IPS-NIHi7 (cell line): ENCODE results near the gene ATRN.
"Not testable (repeated sequence)": the region's sequence is repeated elsewhere in the genome, so short reads cannot be mapped to it uniquely, and the experiment has no call there.

Source experiments
- DNase-seq: peaks from one replicate; pipeline ENCODE4 v3.0.0; 2012; ENCODE audit warnings: mixed read lengths; ENCODE audit errors: extremely low spot score

ATRN gene

DNA sequence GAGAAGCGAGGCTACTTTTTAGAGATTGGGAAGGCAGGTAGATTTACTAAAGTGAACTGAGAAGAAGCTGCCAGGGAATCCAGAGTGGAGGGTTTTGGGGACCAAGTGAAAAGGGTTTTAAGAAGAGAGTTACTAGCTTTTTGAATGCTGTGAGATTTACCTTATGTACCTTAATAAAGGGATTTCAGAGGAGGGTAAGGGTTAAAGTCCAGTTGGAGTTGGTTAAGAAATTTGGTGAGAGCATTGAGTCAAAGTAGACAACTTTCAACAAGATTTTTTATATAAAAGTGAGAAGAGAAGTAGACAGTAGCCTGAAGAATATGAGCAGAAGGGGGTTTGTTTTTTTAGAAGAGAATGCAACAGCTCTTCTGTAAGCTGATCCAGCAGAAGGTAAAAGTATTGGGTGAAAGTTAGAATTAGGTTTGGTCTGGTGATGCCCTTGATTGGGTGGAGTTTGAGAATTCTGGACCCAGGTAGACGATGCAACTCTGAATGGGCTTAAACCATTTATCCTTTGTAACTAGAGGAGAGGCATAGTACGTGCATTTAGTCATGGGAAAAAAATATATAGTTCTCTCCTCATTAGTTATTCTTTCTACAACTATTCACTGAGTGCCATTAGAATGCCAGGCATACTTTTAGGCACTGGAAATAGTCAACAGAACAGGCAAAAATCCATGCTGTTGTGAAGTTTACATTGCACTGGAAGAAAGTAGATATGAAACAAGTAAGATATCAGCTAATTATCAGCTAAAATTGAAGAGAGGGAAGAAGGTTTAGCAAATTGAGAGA, 44.8 kb downstream of the ATRN start:
- DNase-seq, result no peak

DNA sequence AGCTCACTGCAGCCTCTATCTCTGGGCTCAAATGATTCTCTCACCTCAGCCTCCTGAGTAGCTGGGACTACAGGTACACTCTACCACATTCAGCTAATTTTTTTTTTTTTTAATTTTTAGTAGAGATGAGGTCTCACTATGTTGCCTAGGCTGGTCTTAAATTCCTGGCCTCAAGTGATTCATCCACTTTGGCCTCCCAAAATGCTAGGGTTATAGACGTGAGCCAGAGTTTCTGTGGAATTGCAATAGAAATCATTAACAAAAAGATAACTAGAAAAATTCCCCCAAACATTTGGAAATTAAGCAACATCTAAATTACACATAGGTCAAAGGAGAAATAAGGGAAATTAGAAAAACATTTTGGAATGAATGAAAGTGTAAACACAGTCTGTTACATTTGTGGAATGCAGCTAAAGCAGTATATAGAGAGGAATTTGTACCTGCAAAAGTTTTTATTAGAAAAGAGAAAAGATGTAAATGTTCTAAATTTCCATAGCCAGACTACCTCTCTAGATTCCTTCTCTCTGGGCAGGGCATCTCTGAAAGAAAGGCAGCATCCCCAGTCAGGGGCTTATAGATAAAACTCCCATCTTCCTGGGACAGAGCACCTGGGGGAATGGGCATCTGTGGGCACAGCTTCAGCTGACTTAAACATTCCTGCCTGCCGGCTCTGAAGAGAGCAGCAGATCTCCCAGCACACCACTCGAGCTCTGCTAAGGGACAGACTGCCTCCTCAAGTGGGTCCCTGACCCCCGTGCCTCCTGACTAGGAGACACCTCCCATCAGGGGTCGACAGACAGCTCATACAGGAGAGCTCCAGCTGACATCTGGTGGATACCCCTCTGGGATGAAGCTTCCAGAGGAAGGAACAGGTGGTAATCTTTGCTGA, 51.3 kb downstream of the ATRN start:
- DNase-seq, result no peak

- DNase-seq, result not testable (repeated sequence)
These were observed 53.9 kb downstream of the ATRN start for GRCh38 chr20:3524696-3525095.

- no peak for DNase-seq
These were observed 61.3 kb downstream of the ATRN start for GRCh38 chr20:3532089-3532615.

- DNase-seq, result not testable (repeated sequence)
These were observed 66.9 kb downstream of the ATRN start for GRCh38 chr20:3537733-3538132.

DNA sequence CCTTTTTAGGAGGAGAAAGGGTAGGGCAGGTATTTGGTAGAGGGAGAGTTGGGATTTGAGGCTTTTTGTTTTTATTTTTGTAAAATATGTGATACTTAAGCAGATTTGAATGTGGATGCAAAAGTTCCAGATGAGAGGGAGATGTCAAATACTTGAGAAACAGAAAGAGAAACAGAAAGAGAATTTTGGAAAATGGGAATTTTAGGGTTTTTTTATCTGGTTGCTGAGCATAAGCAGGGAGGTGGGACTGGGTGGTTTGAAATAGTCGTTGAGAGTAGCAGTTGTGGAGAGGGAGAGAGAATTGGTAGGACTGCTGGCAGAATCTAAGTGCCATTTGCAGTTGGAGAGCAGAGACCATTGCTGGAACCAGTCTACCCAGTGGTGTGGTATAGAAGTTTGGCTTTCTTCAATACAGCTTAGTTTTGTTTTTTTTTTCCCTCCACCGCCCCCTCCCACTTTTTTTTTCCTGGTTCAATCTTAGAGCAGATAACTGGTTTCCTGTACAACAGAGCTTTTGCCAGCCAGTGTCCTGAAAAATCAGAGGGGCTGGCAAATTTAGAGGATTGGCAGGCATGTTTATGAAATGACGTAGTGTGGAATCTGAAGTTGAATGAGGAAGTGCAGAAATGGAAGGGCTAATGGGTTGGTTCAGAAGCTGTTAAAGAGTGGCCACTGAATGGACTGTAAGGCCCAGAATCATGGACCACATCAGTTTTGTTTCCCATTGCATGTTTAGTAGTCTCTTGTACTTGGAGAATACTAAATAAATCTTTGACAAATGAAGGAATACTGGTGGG, 68.7 kb downstream of the ATRN start:
- DNase-seq, result no peak

- no peak for DNase-seq
These were observed 71.3 kb downstream of the ATRN start for GRCh38 chr20:3541887-3542721.

DNA sequence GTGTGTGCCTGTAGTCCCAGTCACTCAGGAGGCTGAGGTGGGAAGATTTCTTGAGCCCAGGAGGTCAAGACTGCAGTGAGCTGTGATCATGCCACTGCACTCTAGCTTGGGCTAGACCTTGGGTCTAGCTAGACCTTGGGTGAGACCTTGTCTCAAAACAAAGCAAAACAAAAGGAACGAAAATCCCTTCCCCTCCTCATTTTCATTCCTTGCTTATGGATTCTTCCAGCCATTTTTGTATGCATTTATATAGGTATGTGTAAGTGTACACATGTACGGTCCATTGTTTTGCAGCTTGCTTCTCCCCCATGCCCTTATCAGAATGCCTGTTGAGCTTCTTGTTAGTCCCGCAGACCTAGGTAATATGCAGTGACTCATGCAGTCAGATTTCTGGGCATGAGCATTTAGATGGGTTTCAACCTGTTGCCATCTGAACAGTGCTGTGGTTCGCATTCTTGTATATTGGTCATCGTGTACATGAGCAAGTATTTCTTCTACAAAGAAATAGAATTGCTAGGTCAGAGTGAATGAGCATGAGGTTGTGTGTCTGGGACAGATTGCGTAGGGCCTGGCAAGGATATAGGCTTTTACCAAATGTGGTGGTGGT, 73.2 kb downstream of the ATRN start:
- DNase-seq, result no peak

GRCh38 chr20:3545401-3545925, 74.6 kb downstream of the ATRN start:
- DNase-seq, result no peak

GRCh38 chr20:3547906-3548305, 77.1 kb downstream of the ATRN start:
- DNase-seq, result no peak

GRCh38 chr20:3550837-3551236, 80.0 kb downstream of the ATRN start:
- no peak for DNase-seq

DNA sequence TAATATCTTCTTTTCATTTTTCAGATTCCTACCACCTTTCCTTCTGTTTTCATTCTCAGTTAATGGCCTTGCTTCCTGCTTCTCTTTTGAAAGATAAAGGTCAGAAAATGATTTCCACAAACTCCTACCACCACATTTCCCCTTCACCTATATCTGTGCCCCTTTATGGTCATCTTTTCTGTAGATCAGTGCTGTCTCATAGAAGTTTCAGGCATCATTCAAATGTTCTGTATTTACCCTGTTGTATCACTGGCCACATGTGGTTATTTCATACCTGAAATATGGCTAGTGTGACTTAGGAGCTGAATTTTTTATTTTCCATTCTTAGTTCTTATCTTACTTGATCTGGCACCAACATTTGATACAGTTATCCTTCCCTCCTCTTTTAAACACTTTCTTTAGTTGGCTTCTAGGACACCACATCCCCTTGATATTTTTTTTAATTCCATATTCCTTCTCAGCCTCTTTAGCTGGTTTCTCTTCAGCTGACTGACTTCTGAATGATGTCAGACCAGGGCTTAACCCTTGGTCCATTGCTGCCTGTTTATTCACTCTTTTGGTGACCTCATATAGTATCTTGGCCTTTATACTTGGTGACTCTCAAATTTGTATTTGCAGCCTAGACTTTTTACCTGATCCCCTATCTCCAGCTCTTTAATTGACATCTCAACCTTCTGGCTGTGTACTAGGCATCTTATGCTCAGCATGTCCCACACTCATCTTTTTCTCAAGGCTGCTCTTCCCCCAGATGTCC, 81.0 kb downstream of the ATRN start:
- DNase-seq, result no peak

DNA sequence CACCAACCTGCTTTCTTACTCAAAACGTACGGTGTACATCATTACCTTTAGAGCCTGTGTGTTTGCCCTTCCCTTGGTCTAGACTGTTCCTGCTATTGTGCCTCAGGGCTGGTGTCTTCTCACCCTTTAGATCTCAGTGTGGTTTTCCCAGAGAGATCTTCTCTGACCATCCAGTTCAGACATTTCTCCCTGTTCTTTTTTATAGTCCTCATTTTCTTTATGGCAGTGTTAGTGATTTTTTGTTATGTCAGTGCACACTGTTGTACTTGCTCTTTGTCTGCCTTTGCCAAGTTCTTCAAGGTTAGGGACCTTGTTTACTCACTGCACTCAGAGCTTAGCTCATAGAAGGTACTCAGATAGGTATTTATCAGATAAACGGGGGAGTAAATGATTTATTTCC, 82.8 kb downstream of the ATRN start:
- DNase-seq, result no peak

DNA sequence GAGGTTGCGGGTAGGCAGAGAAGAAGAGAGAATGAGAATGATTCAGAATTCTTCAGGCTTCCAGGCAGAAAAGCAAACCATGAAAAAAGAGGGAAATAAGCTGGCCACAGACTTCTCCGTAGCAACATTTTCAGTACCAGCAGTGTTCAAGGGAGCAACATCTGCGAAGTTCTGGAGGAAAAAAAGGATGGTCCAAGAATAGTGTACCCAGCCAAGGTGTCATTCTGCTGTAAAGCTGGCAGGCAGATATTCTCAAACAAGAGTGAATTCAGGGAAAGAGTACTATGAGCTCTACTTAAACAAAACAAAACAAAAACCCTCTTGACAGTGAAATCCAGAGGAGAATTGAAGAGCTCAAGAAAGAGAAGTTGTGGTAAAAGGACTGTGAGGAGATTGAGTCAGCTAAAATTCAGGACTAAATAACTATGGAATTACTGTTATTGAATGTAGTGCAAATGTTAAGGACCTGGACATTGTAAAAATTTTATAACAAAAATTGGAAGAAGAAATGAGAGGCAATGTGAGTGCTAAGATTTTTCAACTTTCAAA, 86.5 kb downstream of the ATRN start:
- no peak for DNase-seq

DNA sequence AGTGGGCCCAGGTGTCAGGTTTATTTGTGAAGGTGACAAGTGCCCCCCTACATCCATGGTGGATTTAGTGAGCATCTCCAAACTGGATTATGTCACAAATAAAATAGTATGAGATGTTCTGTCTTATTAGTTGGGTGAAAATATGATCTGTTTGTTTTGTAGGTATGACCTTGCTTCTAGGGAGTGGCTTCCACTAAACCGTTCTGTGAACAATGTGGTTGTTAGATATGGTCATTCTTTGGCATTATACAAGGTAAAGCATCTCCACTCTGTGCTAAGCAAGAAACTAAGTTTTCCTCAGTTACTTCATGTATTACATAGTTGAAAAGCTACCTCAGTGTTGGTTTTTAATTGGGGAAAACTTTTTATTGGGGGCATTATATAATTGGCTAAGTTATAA, 88.4 kb downstream of the ATRN start:
- DNase-seq, result no peak

GRCh38 chr20:3559637-3560036, 88.8 kb downstream of the ATRN start:
- no peak for DNase-seq

GRCh38 chr20:3560162-3560561, 89.3 kb downstream of the ATRN start:
- DNase-seq, result no peak

DNA sequence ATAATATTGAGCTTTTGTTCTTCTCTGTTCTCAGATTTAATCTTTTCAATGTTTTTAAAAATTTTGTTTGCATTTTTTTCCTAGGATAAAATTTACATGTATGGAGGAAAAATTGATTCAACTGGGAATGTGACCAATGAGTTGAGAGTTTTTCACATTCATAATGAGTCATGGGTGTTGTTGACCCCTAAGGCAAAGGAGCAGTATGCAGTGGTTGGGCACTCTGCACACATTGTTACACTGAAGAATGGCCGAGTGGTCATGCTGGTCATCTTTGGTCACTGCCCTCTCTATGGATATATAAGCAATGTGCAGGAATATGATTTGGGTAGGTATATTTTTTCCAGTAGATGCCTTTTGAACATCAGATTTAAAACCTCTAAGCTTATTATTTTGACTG, 89.8 kb downstream of the ATRN start:
- no peak for DNase-seq

DNA sequence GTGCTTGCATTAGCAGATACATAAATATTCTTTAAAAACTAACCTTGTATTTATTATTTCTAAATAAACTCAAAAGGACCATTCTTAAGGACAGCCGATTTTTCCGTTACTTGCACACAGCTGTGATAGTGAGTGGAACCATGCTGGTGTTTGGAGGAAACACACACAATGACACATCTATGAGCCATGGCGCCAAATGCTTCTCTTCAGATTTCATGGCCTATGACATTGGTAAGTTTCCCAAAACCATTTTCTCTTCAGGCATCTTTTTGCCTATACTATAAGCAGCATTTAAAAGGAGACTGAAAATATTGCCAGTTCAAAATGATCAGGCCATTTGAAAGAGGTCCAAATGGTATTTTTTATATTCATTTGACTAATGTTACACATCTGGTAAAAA, 92.3 kb downstream of the ATRN start:
- no peak for DNase-seq
